Fibroblast of peridontal ligament (primary cell): ENCODE results near the gene RPL10A.

Experiments used
- DNase-seq: peaks from one replicate; pipeline ENCODE4 v3.0.0-alpha.2; 2010; ENCODE audit errors: extremely low read depth

The RPL10A gene

DNA sequence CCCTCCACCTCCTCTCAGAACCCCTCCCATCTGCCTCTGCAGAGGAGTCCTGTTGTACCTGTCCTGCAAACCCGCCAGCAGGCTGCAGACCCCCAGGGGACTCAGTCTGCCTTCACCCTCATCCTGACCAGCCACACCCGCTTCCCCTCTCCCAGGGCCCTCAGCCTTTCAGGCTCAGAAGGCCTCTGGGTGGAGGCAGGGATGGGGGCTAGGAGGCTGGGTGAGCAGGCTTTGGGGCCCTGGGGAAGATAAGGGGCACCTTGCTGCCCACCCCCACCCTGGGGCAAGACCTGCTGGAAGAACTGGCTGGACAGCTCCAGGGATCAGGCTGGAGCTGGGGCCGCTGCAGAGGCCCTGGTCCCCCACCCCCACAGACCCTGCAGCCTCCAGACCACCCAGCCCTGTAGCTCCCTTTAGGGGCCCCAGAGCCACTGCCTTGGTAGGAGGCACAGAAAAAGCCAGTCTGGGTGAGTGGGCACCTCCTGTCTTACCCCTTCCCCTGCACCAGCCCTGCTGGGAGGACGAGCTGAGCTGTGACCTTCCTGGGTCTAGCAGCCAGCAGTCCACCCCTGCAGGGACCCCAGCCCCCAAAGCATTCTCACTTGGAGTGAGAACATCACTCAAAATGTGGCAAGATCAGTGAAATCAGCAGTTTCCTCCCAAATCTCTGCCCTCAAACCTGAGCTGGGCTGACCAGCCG is 23.5 kb downstream of the RPL10A start:
- DNase-seq = no peak

DNA sequence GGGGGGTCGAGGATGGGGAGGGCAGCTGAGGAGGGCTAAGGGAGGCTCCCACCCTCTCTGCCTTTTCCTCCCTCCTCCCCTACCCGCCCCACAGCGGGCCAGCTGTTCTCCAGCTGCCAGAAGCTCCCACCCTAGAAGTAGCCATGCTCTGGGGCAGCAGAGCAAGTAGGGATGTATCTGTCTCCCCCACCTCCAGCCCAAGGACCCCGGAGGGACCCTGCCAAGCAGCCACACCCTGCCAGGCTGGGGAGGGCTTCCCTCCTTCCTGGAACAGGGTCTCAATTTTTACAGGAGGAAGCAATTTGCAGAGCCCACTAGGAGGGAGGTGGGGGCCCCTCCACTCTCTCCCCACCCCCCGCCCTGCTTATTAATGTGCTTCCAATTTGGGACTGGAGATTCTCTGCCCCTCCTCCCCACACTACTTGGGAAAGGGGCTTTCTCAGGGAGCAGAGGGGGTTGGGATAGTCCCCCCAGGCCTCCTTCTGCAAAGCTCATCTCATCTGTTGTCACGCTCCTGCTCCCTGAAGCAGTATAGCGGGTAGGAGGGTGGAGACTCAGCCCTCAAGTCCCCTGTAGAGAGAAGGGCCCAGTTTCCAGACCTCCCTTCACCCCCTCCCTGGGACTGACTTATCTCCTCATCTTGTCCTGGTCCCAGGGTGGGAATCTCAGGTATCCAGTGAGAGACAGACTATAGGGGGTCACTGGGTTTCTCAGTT is 24.2 kb downstream of the RPL10A start:
- no peak for DNase-seq

DNA sequence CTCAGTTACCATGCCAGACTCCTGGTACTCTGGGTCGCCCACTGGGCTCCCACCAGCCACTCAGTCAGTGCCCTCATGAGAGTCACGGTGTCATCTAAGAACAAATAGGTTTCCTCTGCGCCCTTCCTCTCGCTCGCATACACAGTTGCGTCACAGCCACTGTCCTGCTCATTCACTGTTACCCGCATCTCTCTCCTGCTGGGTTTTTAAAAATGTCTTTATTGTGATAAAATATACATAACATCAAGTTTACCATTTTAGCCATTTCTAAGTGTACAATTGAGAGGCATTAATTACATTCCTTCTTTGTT is 24.7 kb downstream of the RPL10A start:
- no peak for DNase-seq

GRCh38 chr6:35493307-35493983 is 25.2 kb downstream of the RPL10A start:
- DNase-seq = no peak

DNA sequence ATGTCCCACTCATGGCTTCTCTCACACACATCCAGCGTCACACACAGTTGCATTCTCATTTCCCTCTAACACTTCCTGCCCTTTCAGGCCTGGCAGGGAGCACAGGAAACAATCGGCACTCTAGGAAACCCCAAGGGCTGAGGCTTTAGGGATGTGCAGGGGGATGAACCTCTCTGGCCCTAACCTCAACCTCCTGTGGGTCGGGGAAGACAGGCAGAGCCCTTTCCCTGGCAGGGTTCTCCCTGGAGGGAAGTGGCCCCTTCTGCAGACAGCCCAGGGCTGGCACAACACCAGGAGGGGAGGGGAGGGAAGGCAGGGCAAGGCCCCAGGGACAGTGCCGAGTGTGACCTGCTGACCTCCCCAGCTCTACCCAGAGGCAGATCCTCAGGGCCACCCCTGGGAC is 26.0 kb downstream of the RPL10A start:
- peak; percentile 23 for DNase-seq

GRCh38 chr6:35495258-35496035 is 27.2 kb downstream of the RPL10A start:
- DNase-seq = no peak

GRCh38 chr6:35496036-35496840 is 28.0 kb downstream of the RPL10A start:
- peak; percentile 26 for DNase-seq

DNA sequence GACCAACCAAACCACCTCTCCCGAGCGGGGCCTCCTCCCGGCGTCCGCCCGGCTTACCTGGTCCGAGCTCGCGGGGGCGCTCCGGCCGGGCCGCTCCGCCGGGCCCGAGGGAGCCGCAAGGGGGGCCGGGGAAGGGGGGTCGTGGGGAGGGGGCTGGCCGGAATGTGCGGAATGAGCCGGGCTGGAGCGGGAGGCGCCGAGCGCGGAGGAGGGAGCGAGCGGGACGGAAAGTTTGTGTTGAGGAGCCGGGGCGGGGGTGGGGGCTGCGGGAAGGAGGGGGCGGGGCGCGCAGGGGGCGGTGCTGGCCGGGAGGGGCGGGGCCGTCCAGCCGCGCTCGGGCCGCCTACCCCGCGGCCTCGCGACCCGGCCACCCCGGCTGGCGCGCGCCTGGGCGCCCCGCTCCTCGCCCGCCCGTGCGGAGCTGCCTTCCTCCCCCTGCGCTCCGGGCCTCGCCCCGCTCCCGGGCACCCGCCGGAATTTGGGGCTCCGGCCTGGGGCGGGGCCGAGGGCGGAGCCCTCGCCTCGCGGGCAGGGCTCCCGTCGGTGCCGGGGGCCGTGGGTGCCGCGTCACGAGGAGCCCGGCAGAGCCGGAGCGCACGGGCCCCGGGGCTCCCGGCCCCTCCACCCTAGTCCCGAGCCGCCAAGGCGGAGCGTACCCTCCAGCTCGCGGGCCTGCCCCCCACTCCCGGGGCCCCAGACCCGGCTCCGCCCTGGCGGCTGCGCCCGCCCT is 28.8 kb downstream of the RPL10A start, which contains the start of gene TEAD3:
Gene TEAD3, minus strand, starts transcription at position 239 of the 730 bp plus-strand sequence.
- peak; percentile 51 for DNase-seq

GRCh38 chr6:35497571-35498421 is 29.6 kb downstream of the RPL10A start:
- peak; percentile 73 for DNase-seq

GRCh38 chr6:35498422-35499067 is 30.3 kb downstream of the RPL10A start:
- no peak for DNase-seq

GRCh38 chr6:35499372-35499771 is 31.2 kb downstream of the RPL10A start:
- no peak for DNase-seq

- peak; percentile 49 for DNase-seq
These were observed 32.6 kb downstream of the RPL10A start for GRCh38 chr6:35500782-35501181.

GRCh38 chr6:35501784-35502183 is 33.6 kb downstream of the RPL10A start:
- DNase-seq = no peak

DNA sequence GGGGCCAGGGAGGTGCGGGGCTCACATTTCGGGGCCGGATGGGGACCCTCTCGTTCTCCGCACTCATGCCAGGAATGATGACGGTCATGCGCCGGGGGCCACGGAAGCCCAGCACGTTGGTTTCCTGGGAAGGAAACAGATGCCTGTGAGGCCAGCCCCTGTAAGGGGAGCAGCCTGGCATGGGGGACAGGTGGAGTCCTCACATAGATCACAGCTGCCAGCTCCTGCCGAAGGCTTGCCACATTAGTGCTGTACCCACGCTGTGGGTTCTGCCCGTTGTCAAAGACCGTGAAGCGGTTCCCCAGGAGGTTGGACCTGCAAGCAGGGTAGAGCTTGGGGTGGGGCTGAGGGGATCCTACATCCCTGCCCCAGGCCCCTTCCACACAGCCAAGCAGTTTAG is 35.3 kb downstream of the RPL10A start:
- no peak for DNase-seq

- DNase-seq = no peak
These were observed 37.8 kb downstream of the RPL10A start for GRCh38 chr6:35505999-35506412.

- DNase-seq = no peak
These were observed 38.3 kb downstream of the RPL10A start for GRCh38 chr6:35506536-35506935.

DNA sequence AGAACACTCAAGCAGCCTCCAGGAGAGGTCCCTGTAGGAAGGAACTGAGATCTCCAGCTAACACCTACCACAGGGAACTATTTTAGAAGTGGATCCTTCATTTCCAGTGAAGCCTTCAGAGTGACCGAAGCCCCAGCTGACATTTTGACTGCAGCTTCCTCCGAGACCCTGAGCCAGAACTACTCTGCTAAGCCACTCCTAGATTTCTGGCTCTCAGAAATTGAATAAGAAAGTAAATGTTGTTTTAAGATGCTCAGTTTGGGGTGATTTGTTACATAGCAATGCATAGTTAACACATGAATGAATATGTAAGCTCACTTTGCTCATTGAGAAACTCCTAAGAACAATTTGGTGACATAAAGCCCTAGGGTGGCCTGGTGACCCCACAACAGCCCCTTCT is 39.0 kb downstream of the RPL10A start:
- DNase-seq = no peak

DNA sequence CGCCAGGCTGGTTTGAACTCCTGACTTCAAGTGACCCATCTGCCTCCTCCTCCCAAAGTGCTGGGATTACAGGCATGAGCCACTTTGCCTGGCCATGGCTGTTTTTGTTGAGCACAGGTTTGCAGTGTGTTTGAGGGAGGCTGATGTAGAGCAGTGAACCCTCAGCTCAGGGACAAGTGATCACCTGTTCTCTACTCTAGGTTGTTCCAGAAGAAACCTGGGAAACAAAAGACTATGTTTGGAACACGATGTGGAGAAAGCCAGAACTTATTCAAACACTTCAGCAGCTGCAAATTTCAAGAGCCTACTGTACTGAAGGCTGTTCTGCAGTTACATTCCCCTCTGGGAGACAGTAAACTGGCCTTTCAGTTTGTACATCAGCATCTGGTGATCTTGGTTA is 39.8 kb downstream of the RPL10A start:
- DNase-seq = no peak

GRCh38 chr6:35508542-35508941 is 40.3 kb downstream of the RPL10A start:
- no peak for DNase-seq
